ENCODE measurements around the gene IRAK3. TPM values are rescaled to one million over a fixed set of nuclear protein-coding genes. Genes with fewer than 3 reads are reported as not detected.
A peak's percentile ranks its signal among the peaks of the same experiment; 100 is the strongest.

Gene IRAK3
- total RNA-seq, 3 donors from 2014 or later (not counting 1 experiment from before 2014, with no cell fraction given) = 3.7 to 9.9 (median 9.2) TPM

DNA sequence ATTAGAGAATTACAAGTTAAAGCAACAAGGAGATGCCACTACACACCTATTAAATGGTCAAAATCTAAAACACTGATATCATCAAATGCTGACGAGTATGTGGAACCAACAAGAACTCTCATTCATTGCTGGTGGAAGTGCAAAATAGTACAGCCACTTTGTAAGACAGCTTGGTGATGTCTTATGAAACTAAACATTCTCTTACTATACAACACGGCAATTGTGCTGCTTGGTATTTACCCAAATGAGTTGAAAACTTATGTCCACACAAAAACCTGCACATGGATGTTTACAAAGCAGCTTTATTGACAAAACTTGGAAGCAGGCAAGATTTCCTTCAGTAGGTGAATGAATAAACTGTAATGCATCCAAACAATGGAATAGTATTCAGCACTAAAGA lies 22.5 kb upstream of the IRAK3 start:
- peaks cover 5% of the 10 kb centered on the region for H3K36me3 ChIP-seq (ENCODE audit: control insufficient read depth, insufficient read depth, low read length)
- no peak overlapping the region for H3K4me3 ChIP-seq (ENCODE audit: low read length)
- no peak overlapping the region for H3K27ac ChIP-seq (ENCODE audit: low read length)
- DNase-seq (no peak), ATAC-seq (no peak)
- Mint-ChIP-seq H3K9me3 (peaks cover 0 to 2% of the 10 kb centered on the region in 2 donors), H3K27ac (peak overlapping the region; percentile 5 to 99), H3K4me1 (peaks cover 73 to 76% of the 10 kb centered on the region in 2 donors), H3K27me3 (ENCODE audit: low read depth in 2 of 2) (no peaks in the 10 kb centered on the region), H3K4me3 (peak overlapping the region; percentile 98), H3K36me3 (peaks cover 6% of the 10 kb centered on the region)
- 87% methylated on average over 2 of the region's 2 CpGs for WGBS (ENCODE audit: insufficient coverage)
- TF ChIP-seq, protein P1, sequence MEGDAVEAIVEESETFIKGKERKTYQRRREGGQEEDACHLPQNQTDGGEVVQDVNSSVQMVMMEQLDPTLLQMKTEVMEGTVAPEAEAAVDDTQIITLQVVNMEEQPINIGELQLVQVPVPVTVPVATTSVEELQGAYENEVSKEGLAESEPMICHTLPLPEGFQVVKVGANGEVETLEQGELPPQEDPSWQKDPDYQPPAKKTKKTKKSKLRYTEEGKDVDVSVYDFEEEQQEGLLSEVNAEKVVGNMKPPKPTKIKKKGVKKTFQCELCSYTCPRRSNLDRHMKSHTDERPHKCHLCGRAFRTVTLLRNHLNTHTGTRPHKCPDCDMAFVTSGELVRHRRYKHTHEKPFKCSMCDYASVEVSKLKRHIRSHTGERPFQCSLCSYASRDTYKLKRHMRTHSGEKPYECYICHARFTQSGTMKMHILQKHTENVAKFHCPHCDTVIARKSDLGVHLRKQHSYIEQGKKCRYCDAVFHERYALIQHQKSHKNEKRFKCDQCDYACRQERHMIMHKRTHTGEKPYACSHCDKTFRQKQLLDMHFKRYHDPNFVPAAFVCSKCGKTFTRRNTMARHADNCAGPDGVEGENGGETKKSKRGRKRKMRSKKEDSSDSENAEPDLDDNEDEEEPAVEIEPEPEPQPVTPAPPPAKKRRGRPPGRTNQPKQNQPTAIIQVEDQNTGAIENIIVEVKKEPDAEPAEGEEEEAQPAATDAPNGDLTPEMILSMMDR (IDR thresholded peaks at IDR 0.05) = no peak
- no peaks in the 10 kb centered on the region for H3K27me3 ChIP-seq (ENCODE audit: control insufficient read depth, insufficient read depth, low read length)
- H3K4me1 ChIP-seq (ENCODE audit: control insufficient read depth, insufficient read depth, low read length) = peaks cover 17% of the 10 kb centered on the region
- intact Hi-C loops (cut with micrococcal nuclease) = no loop called here
- H3K9me3 ChIP-seq (ENCODE audit: control insufficient read depth, insufficient read depth, low read length) = no peaks in the 10 kb centered on the region

DNA sequence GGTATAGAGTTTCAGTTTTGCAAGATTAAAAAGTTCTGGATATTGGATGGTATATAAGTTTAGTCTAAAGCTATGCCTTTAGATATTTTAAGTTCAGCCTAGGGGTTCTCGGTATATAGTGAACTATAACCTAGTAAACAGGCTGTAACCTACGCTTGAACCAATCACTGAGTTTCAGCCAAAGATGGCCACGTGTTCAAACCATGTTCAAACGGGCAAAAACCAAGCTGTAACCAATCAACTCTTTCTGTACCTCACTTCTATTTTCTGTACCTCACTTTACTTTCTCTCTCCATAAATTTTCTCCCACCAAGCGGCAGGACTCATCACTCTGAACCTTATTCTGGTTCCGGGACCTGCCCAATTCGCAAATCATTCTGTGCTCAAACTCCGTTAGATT lies 20.6 kb upstream of the IRAK3 start:
- Histone ChIP-seq H3K27me3 (ENCODE audit: control insufficient read depth, insufficient read depth, low read length) (no peaks in the 10 kb centered on the region), H3K4me3 (ENCODE audit: low read length) (peak overlapping the region; percentile 82), H3K27ac (ENCODE audit: low read length) (peak overlapping the region; percentile 98), H3K4me1 (ENCODE audit: control insufficient read depth, insufficient read depth, low read length) (peaks cover 16% of the 10 kb centered on the region), H3K36me3 (ENCODE audit: control insufficient read depth, insufficient read depth, low read length) (peaks cover 5% of the 10 kb centered on the region), H3K9me3 (ENCODE audit: control insufficient read depth, insufficient read depth, low read length) (no peaks in the 10 kb centered on the region)
- peak in 1 of 2 donors; percentile 11 for DNase-seq
- Mint-ChIP-seq H3K27me3 (ENCODE audit: low read depth in 2 of 2) (no peaks in the 10 kb centered on the region), H3K4me3 (peak overlapping the region; percentile 98), H3K9me3 (peaks cover 0 to 2% of the 10 kb centered on the region in 2 donors), H3K4me1 (peaks cover 55 to 64% of the 10 kb centered on the region in 2 donors), H3K36me3 (peaks cover 6% of the 10 kb centered on the region), H3K27ac (peak overlapping the region; percentile 98 to 99)
- intact Hi-C loops (cut with micrococcal nuclease) = loop anchor here (2.0 kb wide), 4 partner anchors 20 to 134 kb away; partner anchors contain the start of genes HELB, IRAK3 and LLPH
- no peak for ATAC-seq
- TF ChIP-seq, protein P1 (IDR thresholded peaks at IDR 0.05) = no peak
- WGBS (ENCODE audit: insufficient coverage) = 80% methylated on average over 8 of the region's 8 CpGs

DNA sequence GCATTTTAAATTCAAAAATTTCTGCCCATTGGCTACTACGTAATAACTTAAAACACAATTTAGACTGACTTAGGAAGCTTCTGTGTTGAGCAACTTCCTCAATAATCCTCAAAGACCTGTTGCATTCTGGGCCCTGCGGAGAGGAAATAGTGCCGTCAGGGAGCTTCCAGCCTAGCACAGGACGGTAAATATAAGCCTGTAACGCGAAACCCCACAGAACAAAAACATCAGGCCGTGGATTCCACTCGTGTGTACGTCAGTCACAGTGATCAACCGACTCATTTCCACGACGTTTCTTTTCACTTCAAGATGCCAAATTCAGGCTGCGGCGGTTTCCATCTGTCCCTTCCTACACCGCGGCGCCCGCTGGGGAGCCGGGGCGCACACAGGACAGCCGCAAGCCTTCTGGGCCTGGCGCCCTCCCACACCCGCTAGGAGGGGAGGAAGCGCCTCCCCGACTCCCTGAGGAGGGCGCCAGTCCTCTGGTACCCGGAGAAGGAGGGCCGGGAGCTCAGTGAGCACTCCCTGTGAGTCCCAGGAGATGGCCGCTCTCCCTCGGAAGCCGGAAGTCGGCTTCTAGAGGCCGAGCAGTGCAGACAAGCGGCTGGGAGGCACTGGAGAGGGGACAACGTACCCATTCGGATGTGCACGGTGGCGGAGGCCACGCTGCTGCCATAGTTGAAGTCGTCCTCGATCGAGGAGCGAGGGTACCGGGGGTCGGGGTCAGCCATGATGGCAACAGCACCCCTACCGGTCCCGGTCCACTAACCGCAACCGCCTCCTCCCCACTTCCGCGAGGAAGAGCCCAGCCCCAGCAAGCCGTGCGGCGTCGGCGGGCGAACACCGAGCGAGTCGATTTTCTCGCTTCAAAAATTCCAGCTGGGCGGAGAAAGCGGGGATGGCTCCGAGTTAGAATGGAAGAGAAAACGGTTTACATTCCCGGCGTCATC lies 19.5 kb upstream of the IRAK3 start, which contains the start of gene TMBIM4:
TSS of gene TMBIM4 (minus strand) at position 776 of the 950 bp plus-strand sequence. CDS start at position 731, 45 bp downstream.
- Mint-ChIP-seq H3K4me3 (peak within 1 kb of the TSS; percentile 98), H3K4me1 (peaks cover 44 to 53% of the 10 kb centered on the region in 2 donors), H3K27ac (peak within 1 kb of the TSS; percentile 98 to 99), H3K9me3 (peaks cover 0 to 2% of the 10 kb centered on the region in 2 donors), H3K36me3 (peaks cover 4% of the 10 kb centered on the region), H3K27me3 (ENCODE audit: low read depth in 2 of 2) (no peaks in the 10 kb centered on the region)
- peak; percentile 71 to 89 (median 77) for ATAC-seq
- no peaks in the 10 kb centered on the region for H3K9me3 ChIP-seq (ENCODE audit: control insufficient read depth, insufficient read depth, low read length)
- TF ChIP-seq, protein P1 (IDR thresholded peaks at IDR 0.05) = no peak
- peak within 1 kb of the TSS; percentile 98 for H3K27ac ChIP-seq (ENCODE audit: low read length)
- WGBS (ENCODE audit: insufficient coverage) = under 1% methylated on average over 64 of the region's 67 CpGs
- H3K36me3 ChIP-seq (ENCODE audit: control insufficient read depth, insufficient read depth, low read length) = peaks cover 5% of the 10 kb centered on the region
- DNase-seq = peak; percentile 87 to 91
- peak within 1 kb of the TSS; percentile 82 for H3K4me3 ChIP-seq (ENCODE audit: low read length)
- H3K4me1 ChIP-seq (ENCODE audit: control insufficient read depth, insufficient read depth, low read length) = peaks cover 15% of the 10 kb centered on the region
- H3K27me3 ChIP-seq (ENCODE audit: control insufficient read depth, insufficient read depth, low read length) = no peaks in the 10 kb centered on the region
- intact Hi-C loops (cut with micrococcal nuclease) = loop anchor here (2.0 kb wide), 4 partner anchors 19 to 133 kb away; partner anchors contain the start of genes HELB, IRAK3 and LLPH

All from natural killer cell (primary cell).